COLO668 (cell line): ENCODE measurements around the gene DYTN.

ENCODE experiments used
- DNase-seq: peaks from one replicate; lab custom pipeline; 2025; ENCODE audit not compliant: unreplicated experiment; lab: John Stamatoyannopoulos, UW

DYTN gene

GRCh38 chr2:206615417-206616089 is 102.6 kb downstream of the DYTN start:
- no peak for DNase-seq

- no peak for DNase-seq
These were observed 103.4 kb downstream of the DYTN start for GRCh38 chr2:206614811-206615210.

DNA sequence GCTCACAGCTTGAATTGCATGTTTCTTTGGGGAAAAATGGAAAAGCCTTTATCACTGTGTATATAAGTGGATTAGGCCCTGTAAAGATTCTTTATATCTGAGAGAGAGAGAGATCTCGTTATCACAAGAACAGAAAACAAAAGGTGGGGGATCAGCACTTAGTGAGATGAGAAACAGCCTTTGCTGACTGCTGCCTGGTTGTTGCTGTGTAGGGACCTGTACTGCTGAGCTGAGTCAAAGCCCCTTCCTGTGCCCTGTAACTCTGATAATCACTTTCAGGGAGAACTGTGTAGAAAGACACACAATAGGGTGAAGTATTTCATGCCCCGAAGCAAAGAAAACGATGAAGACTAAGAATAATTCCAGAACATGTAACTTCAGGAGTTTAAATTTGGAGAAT is 106.5 kb downstream of the DYTN start:
- no peak for DNase-seq

DNA sequence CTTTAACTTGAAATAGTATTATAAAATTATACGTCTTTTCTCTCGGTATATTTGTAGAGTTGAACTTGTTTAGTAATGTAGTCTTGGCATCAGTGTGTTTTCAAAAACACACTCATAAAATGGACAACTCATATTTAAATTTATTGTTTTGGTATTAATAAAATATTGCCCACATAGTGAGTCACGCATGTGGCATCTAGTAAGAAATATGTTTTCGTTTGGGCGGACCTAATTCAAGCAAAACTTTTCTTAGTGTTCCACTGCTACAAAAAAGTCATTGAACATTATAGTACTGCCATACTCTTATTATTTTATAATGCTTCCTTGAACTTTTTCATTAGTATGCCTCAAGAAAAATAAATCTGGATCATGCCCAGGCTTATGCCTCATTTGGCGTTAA is 107.0 kb downstream of the DYTN start:
- DNase-seq = no peak

- DNase-seq = no peak
These were observed 107.7 kb downstream of the DYTN start for GRCh38 chr2:206610451-206610850.

DNA sequence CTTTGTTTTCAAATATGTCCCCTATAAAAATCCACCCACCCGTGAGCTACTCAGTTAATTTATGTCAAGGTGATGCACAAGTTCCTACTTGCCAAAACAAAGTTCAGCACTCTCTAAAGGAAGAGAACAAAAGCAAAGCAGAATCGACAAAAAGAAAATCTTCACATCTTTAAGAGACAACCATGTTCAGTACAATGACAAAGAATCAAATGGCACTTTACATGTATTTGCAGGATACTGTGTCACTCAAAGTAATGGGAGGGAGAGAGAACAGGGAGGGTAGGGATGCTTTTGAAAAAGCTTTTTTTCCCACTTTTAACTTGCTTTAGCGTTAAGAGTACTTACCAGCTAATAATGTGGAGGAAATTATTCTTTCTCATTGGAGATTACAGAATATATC is 115.0 kb downstream of the DYTN start:
- DNase-seq = no peak
